Posterior vena cava (tissue), 2 donors: ENCODE measurements around the gene LRRC3C. TPM values are rescaled to one million over a fixed set of nuclear protein-coding genes. Genes with fewer than 3 reads are reported as not detected.

Source experiments
- DNase-seq: peaks from one replicate; pipeline ENCODE4 v3.0.0-alpha.2; 2020; ENCODE audit warnings: low spot score
- intact Hi-C, 2 donors: fragments of 100-400 bp; cut with DNase I; formaldehyde crosslinking; loops; one replicate each; pipeline versions ENCODE4 v1.14.1 to v1.14.2; 2022 to 2023
- total RNA-seq, 2 donors: library from RNA; stranded (reverse); fragmentation: NEBNext Ultra II Directional; extraction: Animal tissue kit (Norgen Biotek cat#: 25700); gene quantifications; one replicate each; pipeline ENCODE4 v1.2.1, GENCODE V29; 2021
- donor health status: DM: yes; HTN: yes; CAD: no.
- donor health status: DM: yes; HTN: yes; CAD: no.

LRRC3C gene
- total RNA-seq, 2 donors from 2014 or later = not detected

GRCh38 chr17:39923230-39923629 is 4.3 kb upstream of the LRRC3C start:
- intact Hi-C loops = no loop called here
- DNase-seq = no peak

GRCh38 chr17:39923836-39924690 is 3.5 kb upstream of the LRRC3C start:
- no peak for DNase-seq
- intact Hi-C loops = no loop called here

DNA sequence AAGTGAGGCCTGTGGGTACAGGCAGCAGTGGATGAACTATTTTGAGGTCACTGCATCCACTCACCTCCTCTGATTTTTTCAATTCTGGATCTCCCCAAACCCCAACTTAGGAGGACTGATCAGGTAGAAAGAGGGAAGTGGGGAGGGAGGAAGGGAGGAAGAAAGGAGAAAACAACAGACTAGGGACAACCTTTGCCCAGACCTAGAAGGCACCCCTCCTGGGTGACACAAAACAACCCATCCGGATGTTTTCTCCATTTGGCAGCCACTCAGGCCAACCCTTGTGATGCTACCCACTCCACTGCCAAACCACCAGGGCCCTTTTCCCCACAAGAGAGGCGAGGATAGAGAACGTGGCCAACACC is 2.9 kb upstream of the LRRC3C start:
- DNase-seq = no peak
- intact Hi-C loops = no loop called here

DNA sequence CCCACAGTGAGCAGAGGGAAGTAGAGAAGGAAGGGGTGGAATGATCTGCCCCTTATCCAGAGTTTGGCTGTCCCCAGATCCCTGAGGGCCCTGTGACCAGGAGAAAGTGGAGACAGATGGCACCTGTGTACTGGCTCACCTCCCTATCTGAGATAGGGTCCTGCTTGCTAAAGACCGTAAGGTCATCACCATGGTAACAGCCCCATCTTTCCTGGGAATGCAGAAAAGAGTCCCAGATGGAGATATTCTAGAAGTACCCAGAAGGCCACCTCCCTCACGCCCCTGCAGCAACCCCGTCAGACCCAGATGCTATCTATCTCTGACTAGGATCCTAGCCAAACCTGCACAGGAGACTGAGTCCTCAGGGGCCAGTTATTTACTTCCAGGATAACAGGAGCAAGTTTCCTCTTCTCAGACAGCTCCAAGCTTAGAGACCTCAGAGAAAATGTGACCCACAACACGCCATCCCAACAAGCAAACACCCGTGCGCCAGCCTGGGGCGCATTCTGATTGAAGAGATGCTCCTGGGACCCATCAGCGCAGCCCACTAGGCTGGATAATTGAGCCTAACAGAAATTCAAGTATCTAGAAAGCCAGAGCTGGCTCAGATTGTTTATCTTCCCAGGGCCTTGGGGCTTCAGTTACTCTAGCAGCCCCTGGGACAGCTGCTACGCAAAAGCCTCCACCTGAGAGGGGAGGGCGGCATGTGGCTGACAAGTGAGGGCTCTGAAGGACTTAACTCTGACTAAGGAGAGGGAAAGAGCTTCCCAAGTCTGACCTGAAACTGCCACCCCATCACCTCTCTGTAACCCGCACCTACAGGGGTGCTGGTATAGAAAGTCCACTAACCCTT is 2.0 kb upstream of the LRRC3C start:
- intact Hi-C loops = no loop called here
- DNase-seq = no peak

DNA sequence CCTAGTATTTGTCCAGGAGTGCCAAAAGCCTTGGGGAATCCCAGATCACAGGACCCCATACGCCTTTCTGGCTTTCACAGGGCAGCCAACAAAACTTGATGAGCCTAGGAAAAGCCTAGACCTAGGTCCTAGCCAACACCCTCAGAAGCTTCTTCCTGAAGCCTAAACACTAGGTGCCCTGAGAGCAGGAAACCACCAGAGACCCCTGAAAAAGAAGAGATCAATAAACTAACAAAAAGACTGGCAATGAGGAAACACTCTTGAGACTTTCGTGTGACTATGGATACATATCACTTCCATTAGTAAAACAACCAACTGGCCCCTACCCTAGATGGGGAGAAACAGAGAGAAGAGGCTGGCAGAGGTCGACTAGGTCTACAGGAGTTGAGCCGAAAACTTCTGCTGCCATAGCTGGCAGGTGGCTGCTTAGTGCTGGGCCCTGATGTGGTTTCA is 1.4 kb upstream of the LRRC3C start:
- intact Hi-C loops = no loop called here
- no peak for DNase-seq

DNA sequence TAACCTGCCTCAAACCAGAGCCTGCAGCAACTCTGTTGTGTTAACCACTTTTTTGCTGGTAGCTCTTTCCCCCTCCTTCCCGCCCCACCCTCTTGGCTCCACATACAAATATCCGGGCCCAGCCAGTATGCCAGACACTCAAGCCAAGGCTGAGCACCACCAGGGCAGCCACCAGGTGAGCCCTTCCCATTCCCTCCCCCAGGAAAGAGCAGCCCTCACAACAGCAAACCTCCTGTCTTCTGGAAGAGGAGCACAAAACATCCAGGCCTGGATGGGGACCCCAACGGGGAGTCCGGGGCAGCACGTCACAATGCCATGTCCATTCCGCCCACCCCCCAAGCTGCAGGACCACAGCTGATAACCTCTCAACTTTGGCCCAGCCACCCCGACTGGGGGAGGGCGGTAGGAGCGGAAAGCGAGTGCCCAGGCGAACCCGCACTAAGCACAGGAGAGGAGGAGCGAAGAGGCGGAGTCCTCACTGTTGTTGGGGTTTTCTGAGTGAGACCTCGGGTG is 888 bp upstream of the LRRC3C start:
- intact Hi-C loops = no loop called here

GRCh38 chr17:39927929-39928857 is 661 bp downstream of the LRRC3C start:
- intact Hi-C loops = no loop called here
- DNase-seq = peak; percentile 84

More for the DNA sequence above, 888 bp upstream of the LRRC3C start:
- DNase-seq = peak; percentile 85

GRCh38 chr17:39928858-39929645 is 1.5 kb downstream of the LRRC3C start:
- intact Hi-C loops = no loop called here
- no peak for DNase-seq

GRCh38 chr17:39929646-39930407 is 2.3 kb downstream of the LRRC3C start:
- intact Hi-C loops = loop anchor here in 1 of 2 donors (1.0 kb wide), 1 partner anchor 10 kb away; no protein-coding TSS in a partner anchor

DNA sequence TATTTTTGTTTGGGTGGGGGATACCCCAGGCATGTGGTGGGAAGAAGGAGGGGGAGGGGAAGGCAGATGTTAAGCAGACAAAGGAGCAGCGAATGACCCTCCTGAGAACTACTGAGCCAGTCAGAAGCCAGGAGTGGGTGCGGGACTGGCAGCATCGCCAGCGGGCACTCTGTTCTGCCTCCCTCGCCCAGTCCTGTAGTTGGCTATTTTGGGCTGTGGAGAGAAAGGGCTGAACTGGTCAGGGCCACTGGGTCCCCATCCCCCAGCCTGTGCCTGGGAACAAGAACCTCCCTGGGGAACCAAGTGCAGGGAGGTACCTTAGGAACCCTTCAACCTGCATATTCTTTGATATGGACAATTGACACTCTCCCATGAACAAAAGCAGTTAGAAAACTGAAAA is 6.4 kb downstream of the LRRC3C start:
- DNase-seq = no peak
- intact Hi-C loops = no loop called here

More at GRCh38 chr17:39929646-39930407, 2.3 kb downstream of the LRRC3C start:
- no peak for DNase-seq

DNA sequence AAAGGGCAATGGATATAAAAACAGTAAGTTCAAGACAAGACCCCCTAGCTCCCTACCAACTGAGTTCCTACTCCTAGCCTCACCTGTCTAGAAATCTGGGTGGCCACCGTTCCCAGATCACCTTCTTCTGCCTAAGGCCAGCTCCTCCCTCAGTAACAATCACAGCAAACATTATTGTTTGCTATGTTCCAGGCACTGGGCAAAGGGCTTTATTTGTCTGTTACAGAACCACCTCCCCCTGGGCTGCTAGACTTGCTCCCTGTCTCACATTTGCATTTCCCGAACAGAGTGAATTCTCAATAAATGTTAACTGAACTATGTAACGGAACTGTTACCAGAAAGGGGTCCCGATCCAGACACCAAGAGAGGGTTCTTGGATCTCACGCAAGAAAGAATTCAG is 6.8 kb downstream of the LRRC3C start:
- no peak for DNase-seq
- intact Hi-C loops = no loop called here

DNA sequence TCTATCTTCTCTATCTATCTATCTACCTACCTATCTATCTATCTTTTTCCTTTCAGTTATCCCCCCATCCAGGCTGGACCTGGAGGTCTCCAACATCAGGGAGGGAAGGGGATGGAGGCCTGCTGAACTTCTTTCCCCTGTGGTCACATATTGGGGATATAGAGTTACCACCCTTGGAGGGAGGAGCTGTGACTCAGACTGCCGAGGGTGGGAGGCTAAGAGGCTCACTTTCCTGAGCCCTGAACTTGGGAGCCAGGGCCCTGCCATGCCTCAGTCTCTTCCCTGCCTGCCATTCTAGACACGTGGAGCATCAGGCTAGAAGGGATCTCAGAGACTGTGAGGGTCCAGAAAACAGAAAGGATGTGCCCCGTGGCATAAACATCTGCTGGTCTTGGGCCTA is 8.4 kb downstream of the LRRC3C start:
- intact Hi-C loops = no loop called here
- no peak for DNase-seq

DNA sequence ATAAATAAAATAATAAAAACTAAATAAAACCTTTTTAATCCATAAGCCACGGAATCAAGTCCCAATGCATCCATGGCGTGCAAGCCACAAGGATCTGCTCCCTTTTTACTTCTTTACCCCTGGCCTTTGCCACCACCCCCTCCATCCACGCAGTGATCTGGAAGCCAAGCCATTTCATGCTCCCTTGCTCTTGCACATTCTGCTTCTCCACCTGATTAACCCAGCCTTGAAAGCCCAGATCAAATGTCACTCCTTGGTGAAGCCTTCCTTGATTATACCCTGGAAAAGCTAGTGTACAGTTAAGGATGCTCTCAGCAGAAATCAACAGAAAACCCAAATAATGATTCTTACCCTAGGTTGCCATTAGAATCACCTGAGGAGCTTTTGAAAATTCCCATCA is 9.9 kb downstream of the LRRC3C start:
- no peak for DNase-seq
- intact Hi-C loops = no loop called here

- intact Hi-C loops = no loop called here
Observed at GRCh38 chr17:39938140-39938869, 10.8 kb downstream of the LRRC3C start.

GRCh38 chr17:39939106-39939505 is 11.6 kb downstream of the LRRC3C start:
- DNase-seq = no peak

More at GRCh38 chr17:39938140-39938869, 10.8 kb downstream of the LRRC3C start:
- no peak for DNase-seq

DNA sequence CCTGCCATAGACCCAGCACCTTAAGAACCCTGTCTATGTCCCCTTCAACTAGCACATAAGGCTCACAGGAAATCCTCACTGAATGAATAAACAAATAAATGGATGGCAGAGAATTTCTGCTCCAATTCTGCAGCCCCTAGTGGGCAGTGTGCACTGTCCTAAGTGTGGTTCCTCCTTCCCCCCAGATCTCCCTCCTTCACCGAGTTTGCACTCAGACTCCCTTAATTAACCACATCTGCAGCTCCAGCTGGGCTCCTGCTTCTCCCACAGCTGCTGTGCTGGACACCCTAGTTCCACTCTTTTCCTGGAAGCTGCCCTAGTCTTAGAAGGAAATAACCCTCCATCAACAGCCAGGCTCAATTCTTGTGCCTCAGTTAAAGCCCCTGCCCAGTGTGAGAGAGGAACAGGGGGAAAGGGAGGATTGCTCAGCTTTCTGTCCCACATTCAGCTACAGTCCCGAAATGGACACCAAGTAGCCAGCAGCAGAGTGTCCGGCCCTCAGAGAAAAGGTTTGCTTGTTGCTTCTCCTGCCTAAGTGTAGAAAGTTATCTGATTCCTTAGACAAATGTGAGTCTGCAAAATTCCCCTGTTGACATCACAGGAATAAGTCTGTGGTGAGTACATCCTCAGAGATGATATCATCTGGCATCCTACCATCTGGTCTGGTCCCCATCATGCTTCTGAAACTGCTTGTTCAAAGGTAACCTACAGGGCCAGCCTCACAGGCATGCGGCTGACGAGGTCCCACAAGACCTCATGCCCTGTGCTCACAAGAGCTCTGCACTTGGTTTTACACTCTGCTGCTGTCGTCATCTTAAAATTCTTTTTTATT is 12.3 kb downstream of the LRRC3C start:
- intact Hi-C loops = loop anchor here in 1 of 2 donors (1.0 kb wide), 1 partner anchor 10 kb away; no protein-coding TSS in a partner anchor
- no peak for DNase-seq

More at GRCh38 chr17:39939106-39939505, 11.6 kb downstream of the LRRC3C start:
- intact Hi-C loops = no loop called here
